Kasumi-1 (cell line): Measurements from ENCODE around the gene FAM210B.
"Not testable (repeated sequence)": the region's sequence is repeated elsewhere in the genome, so short reads cannot be mapped to it uniquely, and the experiment has no call there.

ENCODE experiments used
- DNase-seq, 2 experiments: peaks; one replicate each; lab custom pipeline; 2025; lab: John Stamatoyannopoulos, UW

Gene FAM210B

GRCh38 chr20:56360908-56361205, 2.1 kb downstream of the FAM210B start:
- DNase-seq, result no peak

GRCh38 chr20:56361900-56362299, 3.1 kb downstream of the FAM210B start:
- no peak for DNase-seq

GRCh38 chr20:56362833-56363413, 4.1 kb downstream of the FAM210B start:
- no peak for DNase-seq

- DNase-seq, result no peak
These were observed 4.7 kb downstream of the FAM210B start for GRCh38 chr20:56363491-56363890.

- no peak for DNase-seq
These were observed 9.8 kb downstream of the FAM210B start for GRCh38 chr20:56368351-56369134.

- no peak for DNase-seq
These were observed 10.4 kb downstream of the FAM210B start for GRCh38 chr20:56369179-56369578.

- no peak for DNase-seq
These were observed 13.2 kb downstream of the FAM210B start for GRCh38 chr20:56371977-56372376.

- DNase-seq, result no peak
These were observed 14.1 kb downstream of the FAM210B start for GRCh38 chr20:56372850-56373249.

GRCh38 chr20:56373942-56374341, 15.2 kb downstream of the FAM210B start:
- peak; percentile 77 to 79 for DNase-seq

GRCh38 chr20:56376331-56376730, 17.6 kb downstream of the FAM210B start:
- no peak for DNase-seq

GRCh38 chr20:56378386-56378785, 19.6 kb downstream of the FAM210B start:
- no peak for DNase-seq

GRCh38 chr20:56380375-56380774, 21.6 kb downstream of the FAM210B start:
- DNase-seq, result no peak

- DNase-seq, result no peak
These were observed 22.7 kb downstream of the FAM210B start for GRCh38 chr20:56381501-56381900.

- DNase-seq, result no peak
These were observed 23.9 kb downstream of the FAM210B start for GRCh38 chr20:56382696-56383095.

GRCh38 chr20:56383334-56383733, 24.6 kb downstream of the FAM210B start:
- no peak for DNase-seq

GRCh38 chr20:56385130-56385529, 26.4 kb downstream of the FAM210B start:
- no peak for DNase-seq

GRCh38 chr20:56386219-56386618, 27.4 kb downstream of the FAM210B start:
- DNase-seq, result no peak

- no peak for DNase-seq
These were observed 30.1 kb downstream of the FAM210B start for GRCh38 chr20:56388882-56389281.

GRCh38 chr20:56389807-56390206, 31.0 kb downstream of the FAM210B start:
- DNase-seq, result no peak

GRCh38 chr20:56390396-56390795, 31.6 kb downstream of the FAM210B start:
- DNase-seq, result not testable (repeated sequence)

GRCh38 chr20:56391037-56391436, 32.3 kb downstream of the FAM210B start:
- DNase-seq, result peak in 1 of 2 experiments; percentile 20

GRCh38 chr20:56391596-56392131, 32.9 kb downstream of the FAM210B start:
- peak in 1 of 2 experiments; percentile 49 for DNase-seq

GRCh38 chr20:56392132-56392880, 33.5 kb downstream of the FAM210B start, which contains the start of the genes AURKA and CSTF1:
AURKA (minus strand) TSS chr20:56392215; CDS start chr20:56388197, 4,018 bp downstream.
CSTF1 (plus strand) TSS chr20:56392645; CDS start chr20:56395553, 2,908 bp downstream.
- DNase-seq, result peak; percentile 96
